NCI-H345 treated with DMSO at 0.1 percent for 48 hours (cell line): ENCODE data around the gene DROSHA.

Source experiments
- DNase-seq: peaks from one replicate; lab custom pipeline; 2025; ENCODE audit not compliant: unreplicated experiment; lab: John Stamatoyannopoulos, UW

DROSHA gene

DNA sequence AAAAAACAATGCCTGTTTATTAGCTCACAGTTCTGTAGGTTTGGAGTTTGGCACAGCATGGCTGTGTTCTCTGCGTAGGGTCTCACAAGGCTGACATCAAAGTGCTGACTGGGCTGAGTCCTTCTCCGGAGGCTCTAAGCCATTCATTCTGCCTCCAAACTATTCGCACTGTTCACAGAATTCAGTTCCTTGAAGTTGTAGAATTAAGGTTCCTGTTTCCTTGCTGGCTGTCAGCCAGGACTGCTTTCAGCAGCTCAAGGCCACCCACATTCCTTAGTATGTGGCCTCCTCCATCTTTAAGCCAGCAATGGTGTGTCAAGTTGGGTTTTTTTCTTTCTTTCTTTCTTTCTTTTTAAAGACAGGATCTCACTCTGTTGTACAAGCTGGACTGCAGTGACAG is 176.6 kb downstream of the DROSHA start:
- no peak for DNase-seq
